PC-3 (cell line): ENCODE data around the gene MAPK7. TPM values are rescaled to one million over a fixed set of nuclear protein-coding genes. Genes with fewer than 3 reads are reported as not detected.

Experiments
- ATAC-seq: fragments of 200-7000 bp; cut with Tn5 transposase; 2 replicates; pipeline ENCODE4 v1.9.1; 2020; ENCODE audit warnings: mild to moderate bottlenecking, moderate library complexity
- BruUV-seq: library from RNA; stranded (reverse); fragments of 400-500 nt; replicated peaks from 2 replicates; lab custom pipeline; 2021; lab: Mats Ljungman, UMichigan
- CTCF ChIA-PET: fragments of 300-600 bp; sonication (Branson Sonifier 250); formaldehyde crosslinking; loops from one replicate; lab custom pipeline; 2022; ENCODE audit warnings: antibody characterized with exemption; lab: Charles Lee
- POLR2A ChIA-PET: fragments of 300-600 bp; sonication (Branson Sonifier 250); formaldehyde crosslinking; loops from one replicate; lab custom pipeline; 2022; ENCODE audit warnings: antibody characterized with exemption; ENCODE audit not compliant: unreplicated experiment; lab: Charles Lee
- DNase-seq: peaks from one replicate; pipeline ENCODE4 v3.0.0-alpha.2; 2015
- H2AFZ ChIP-seq: fragments of 300-600 bp; sonication (generic); 2 replicates; pipeline ENCODE4 v1.6.0; 2016; ENCODE audit warnings: antibody characterized with exemption, low read length
- H3F3A ChIP-seq: fragments of 300-600 bp; sonication (generic); one replicate; pipeline ENCODE4 v1.6.0; 2017; ENCODE audit warnings: antibody characterized with exemption, low read length, control low read depth, mild to moderate bottlenecking; ENCODE audit not compliant: unreplicated experiment
- H3K27ac ChIP-seq: fragments of 300-600 bp; sonication (generic); 2 replicates; pipeline ENCODE4 v1.5.1; 2016; ENCODE audit warnings: mild to moderate bottlenecking, low read length
- H3K27me3 ChIP-seq: fragments of 300-600 bp; sonication (generic); 2 replicates; pipeline ENCODE4 v1.6.1; 2016; ENCODE audit warnings: low read length, mixed read lengths
- H3K36me3 ChIP-seq: fragments of 300-600 bp; sonication (generic); 2 replicates; pipeline ENCODE4 v1.6.1; 2016; ENCODE audit warnings: low read depth, mixed run types, low read length, mixed read lengths
- H3K4me1 ChIP-seq: fragments of 300-600 bp; sonication (generic); 2 replicates; pipeline ENCODE4 v1.5.1; 2016; ENCODE audit warnings: low read length; ENCODE audit not compliant: insufficient read depth
- H3K4me2 ChIP-seq: fragments of 300-600 bp; sonication (generic); 2 replicates; pipeline ENCODE4 v1.6.0; 2016; ENCODE audit warnings: low read length
- H3K4me3 ChIP-seq: fragments of 300-600 bp; sonication (generic); 2 replicates; pipeline ENCODE4 v1.5.1; 2016; ENCODE audit warnings: mild to moderate bottlenecking, low read length, mixed read lengths
- H3K79me2 ChIP-seq: fragments of 300-600 bp; sonication (generic); 2 replicates; pipeline ENCODE4 v1.6.1; 2017; ENCODE audit warnings: low read length, mixed read lengths
- H3K9ac ChIP-seq: fragments of 300-600 bp; sonication (generic); 2 replicates; pipeline ENCODE4 v1.6.0; 2016; ENCODE audit warnings: mild to moderate bottlenecking, low read length
- H3K9me2 ChIP-seq: fragments of 300-600 bp; sonication (generic); replicated peaks from 2 replicates; pipeline ENCODE4 v1.6.1; 2016; ENCODE audit warnings: mixed run types, low read length, mixed read lengths
- H3K9me3 ChIP-seq: fragments of 300-600 bp; sonication (generic); 2 replicates; pipeline ENCODE4 v1.6.1; 2016; ENCODE audit warnings: low read length, mixed read lengths
- H4K20me1 ChIP-seq: fragments of 300-600 bp; sonication (generic); 2 replicates; pipeline ENCODE4 v1.6.1; 2016; ENCODE audit warnings: low read length, mixed read lengths
- CTCF ChIP-seq: fragments of 300-600 bp; sonication (generic); conservative IDR thresholded peaks from 2 replicates; pipeline ENCODE4 v1.5.1; 2017; ENCODE audit warnings: antibody characterized with exemption, low read depth, mild to moderate bottlenecking, low read length
- EZH2 ChIP-seq: fragments of 300-600 bp; sonication (generic); IDR thresholded peaks from one replicate; pipeline ENCODE4 v1.6.1; 2017; ENCODE audit warnings: antibody characterized with exemption, mild to moderate bottlenecking, low read length; ENCODE audit not compliant: unreplicated experiment
- EZH2phosphoT487 ChIP-seq: fragments of 300-600 bp; sonication (generic); IDR thresholded peaks from 2 replicates; pipeline ENCODE4 v1.6.1; 2018; ENCODE audit warnings: mild to moderate bottlenecking, antibody characterized with exemption, low read length, borderline replicate concordance
- intact Hi-C: fragments of 100-400 bp; cut with micrococcal nuclease; formaldehyde crosslinking; loops from 2 replicates; pipeline ENCODE4 v1.9.0; 2023
- total RNA-seq: library from RNA; depleted of rRNA; stranded (reverse); fragments of >200 nt; gene quantifications from 2 replicates; pipeline ENCODE4 v1.2.3, GENCODE V29; 2014

MAPK7 gene
- total RNA-seq, 1 experiment from 2014 or later = 9.8 TPM

GRCh38 chr17:19329839-19330238 lies 48.5 kb upstream of the MAPK7 start:
- H3K4me1 ChIP-seq = peaks cover 20% of the 10 kb centered on the region
- no peaks in the 10 kb centered on the region for H4K20me1 ChIP-seq
- CTCF ChIA-PET = no interaction called here
- H3K4me2 ChIP-seq = no peak overlapping the region
- no peak overlapping the region for H2AFZ ChIP-seq
- peaks cover 7% of the 10 kb centered on the region for H3K36me3 ChIP-seq
- H3K9ac ChIP-seq = no peak overlapping the region
- H3K27ac ChIP-seq = no peak overlapping the region
- POLR2A ChIA-PET = no interaction called here
- DNase-seq = no peak
- no TSS peak for BruUV-seq
- no peaks in the 10 kb centered on the region for H3F3A ChIP-seq
- intact Hi-C loops = no loop called here
- no peak for ATAC-seq
- no peaks in the 10 kb centered on the region for H3K9me2 ChIP-seq
- TF ChIP-seq EZH2 = no peak
- no peak for TF ChIP-seq CTCF
- TF ChIP-seq EZH2phosphoT487 = no peak
- H3K79me2 ChIP-seq = no peaks in the 10 kb centered on the region
- H3K4me3 ChIP-seq = no peak overlapping the region
- no peaks in the 10 kb centered on the region for H3K27me3 ChIP-seq
- 0 out of 2 replicates have a peak, but pooled peaks cover 7% of the 10 kb centered on the region for H3K9me3 ChIP-seq

GRCh38 chr17:19330271-19330670 lies 48.0 kb upstream of the MAPK7 start:
- Histone ChIP-seq H3K4me3 (no peak overlapping the region), H3K4me2 (no peak overlapping the region), H3K4me1 (peaks cover 20% of the 10 kb centered on the region), H3K27me3 (no peaks in the 10 kb centered on the region), H3K9me2 (no peaks in the 10 kb centered on the region), H3K9me3 (0 out of 2 replicates have a peak, but pooled peaks cover 2% of the 10 kb centered on the region), H3F3A (no peaks in the 10 kb centered on the region), H2AFZ (no peak overlapping the region), H3K36me3 (peaks cover 3% of the 10 kb centered on the region), H4K20me1 (no peaks in the 10 kb centered on the region), H3K9ac (no peak overlapping the region), H3K27ac (no peak overlapping the region), H3K79me2 (no peaks in the 10 kb centered on the region)
- intact Hi-C loops = no loop called here
- no peak for DNase-seq
- ATAC-seq = no peak
- POLR2A ChIA-PET = no interaction called here
- no peak for TF ChIP-seq EZH2phosphoT487
- CTCF ChIA-PET = no interaction called here
- BruUV-seq = no TSS peak

- TF ChIP-seq CTCF (no peak), EZH2phosphoT487 (no peak), EZH2 (no peak)
- no peak for DNase-seq
- no peak overlapping the region for H3K9ac ChIP-seq
These were observed 47.2 kb upstream of the MAPK7 start for GRCh38 chr17:19331134-19331533.

More at GRCh38 chr17:19331134-19331533, 47.2 kb upstream of the MAPK7 start:
- Histone ChIP-seq H3K36me3 (no peaks in the 10 kb centered on the region; the same call in 1 of the 2 replicates), H3K27me3 (no peaks in the 10 kb centered on the region), H3K79me2 (no peaks in the 10 kb centered on the region), H2AFZ (no peak overlapping the region), H3K4me2 (no peak overlapping the region), H3K9me3 (no peaks in the 10 kb centered on the region), H3K4me1 (peaks cover 16% of the 10 kb centered on the region), H3K4me3 (no peak overlapping the region), H3K27ac (no peak overlapping the region), H4K20me1 (no peaks in the 10 kb centered on the region), H3K9me2 (no peaks in the 10 kb centered on the region), H3F3A (no peaks in the 10 kb centered on the region)
- no TSS peak for BruUV-seq
- ChIA-PET POLR2A (no interaction called here), CTCF (no interaction called here)
- intact Hi-C loops = no loop called here
- ATAC-seq = no peak
